DOHH2 (cell line): Measurements from ENCODE around the gene CBFA2T3.

Source experiments
- H3F3A ChIP-seq: fragments of 200-600 bp; sonication (generic), shearing (Covaris generic); 2 replicates; pipeline ENCODE4 v1.6.0; 2016; ENCODE audit warnings: antibody characterized with exemption, mild to moderate bottlenecking; ENCODE audit not compliant: control insufficient read depth, insufficient read depth
- H3K27ac ChIP-seq: fragments of 200-600 bp; sonication (generic); 2 replicates; pipeline ENCODE4 v1.5.1; 2014; ENCODE audit warnings: low read depth, mild to moderate bottlenecking, low read length, moderate library complexity
- H3K27me3 ChIP-seq: fragments of 200-600 bp; sonication (generic); 2 replicates; pipeline ENCODE4 v1.6.1; 2014; ENCODE audit warnings: mild to moderate bottlenecking, low read length, mixed read lengths; ENCODE audit not compliant: control insufficient read depth
- H3K36me3 ChIP-seq: fragments of 200-600 bp; sonication (generic); 2 replicates; pipeline ENCODE4 v1.6.1; 2014; ENCODE audit warnings: mild to moderate bottlenecking, low read length, moderate library complexity, mixed read lengths; ENCODE audit not compliant: control insufficient read depth
- H3K4me1 ChIP-seq: fragments of 200-600 bp; sonication (generic); 2 replicates; pipeline ENCODE4 v1.6.1; 2014; ENCODE audit warnings: mild to moderate bottlenecking, low read length, mixed read lengths; ENCODE audit not compliant: control insufficient read depth
- H3K4me2 ChIP-seq: fragments of 200-600 bp; sonication (generic); 2 replicates; pipeline ENCODE4 v1.6.0; 2014; ENCODE audit warnings: mild to moderate bottlenecking, low read length, moderate library complexity
- H3K4me3 ChIP-seq: fragments of 200-600 bp; sonication (generic); 2 replicates; pipeline ENCODE4 v1.5.1; 2014; ENCODE audit warnings: mild to moderate bottlenecking, low read length, mixed read lengths
- H3K79me2 ChIP-seq: fragments of 200-600 bp; sonication (generic); 2 replicates; pipeline ENCODE4 v1.6.1; 2014; ENCODE audit warnings: mild to moderate bottlenecking, low read length, mixed read lengths; ENCODE audit not compliant: control insufficient read depth
- H3K9me2 ChIP-seq: fragments of 200-600 bp; sonication (generic); replicated peaks from 2 replicates; pipeline ENCODE4 v1.6.1; 2014; ENCODE audit warnings: mild to moderate bottlenecking, low read length, mixed read lengths; ENCODE audit not compliant: control insufficient read depth
- H3K9me3 ChIP-seq: fragments of 200-600 bp; sonication (generic); 2 replicates; pipeline ENCODE4 v1.6.1; 2014; ENCODE audit warnings: antibody characterized with exemption, low read length, mixed read lengths; ENCODE audit not compliant: control insufficient read depth, insufficient read depth
- H4K20me1 ChIP-seq: fragments of 200-600 bp; sonication (generic); 2 replicates; pipeline ENCODE4 v1.6.0; 2014; ENCODE audit warnings: low read depth, mild to moderate bottlenecking, antibody characterized with exemption, low read length, moderate library complexity; ENCODE audit not compliant: control insufficient read depth, insufficient read depth
- EZH2phosphoT487 ChIP-seq: fragments of 200-600 bp; sonication (generic); IDR thresholded peaks from 2 replicates; pipeline ENCODE4 v1.6.1; 2017; ENCODE audit warnings: borderline replicate concordance, mild to moderate bottlenecking, antibody characterized with exemption, low read length, moderate library complexity, mixed read lengths
- TF ChIP-seq, protein P1 (sequence below): fragments of 200-600 bp; sonication (generic); IDR thresholded peaks from one replicate; pipeline ENCODE4 v1.5.1; 2014; ENCODE audit warnings: antibody characterized with exemption, mild to moderate bottlenecking, low read depth, low read length; ENCODE audit not compliant: poor library complexity, severe bottlenecking

CBFA2T3 gene

DNA sequence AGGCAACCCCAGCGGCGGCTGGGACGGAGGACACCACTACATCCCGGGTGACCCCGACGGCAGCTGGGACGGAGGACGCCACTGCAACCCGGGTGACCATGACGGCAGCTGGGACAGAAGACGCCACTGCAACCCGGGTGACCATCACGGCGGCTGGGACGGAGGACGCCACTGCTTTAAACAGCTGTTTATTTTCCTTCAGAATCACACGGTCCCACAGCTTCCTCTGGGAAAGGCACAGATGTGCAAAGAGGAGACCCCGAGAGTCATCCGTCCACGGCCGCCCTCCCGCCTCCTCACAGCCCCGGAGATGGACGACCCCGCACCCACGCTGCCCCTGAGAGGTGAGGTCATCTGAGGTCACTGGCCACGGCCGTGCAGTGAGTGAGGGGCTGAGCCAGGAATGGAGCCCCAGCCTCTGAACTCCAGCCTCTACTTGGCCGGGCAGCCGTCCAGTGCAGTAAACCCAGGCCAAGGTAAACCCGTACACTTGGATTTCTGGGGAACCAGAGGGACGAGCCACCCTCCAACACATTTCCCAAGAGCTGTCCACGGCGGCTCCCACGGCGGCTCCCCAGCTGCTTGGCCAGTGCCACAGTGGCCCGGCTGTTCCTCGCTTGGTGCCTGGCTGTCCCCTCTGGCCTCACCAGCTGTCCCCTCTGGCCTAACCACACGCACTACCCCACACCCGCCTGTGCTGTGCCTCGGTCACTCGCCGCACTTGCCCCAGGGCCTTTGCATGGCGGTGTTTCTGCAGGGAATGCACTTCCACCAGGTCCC lies 67.4 kb downstream of the CBFA2T3 start:
- TF ChIP-seq, protein P1, sequence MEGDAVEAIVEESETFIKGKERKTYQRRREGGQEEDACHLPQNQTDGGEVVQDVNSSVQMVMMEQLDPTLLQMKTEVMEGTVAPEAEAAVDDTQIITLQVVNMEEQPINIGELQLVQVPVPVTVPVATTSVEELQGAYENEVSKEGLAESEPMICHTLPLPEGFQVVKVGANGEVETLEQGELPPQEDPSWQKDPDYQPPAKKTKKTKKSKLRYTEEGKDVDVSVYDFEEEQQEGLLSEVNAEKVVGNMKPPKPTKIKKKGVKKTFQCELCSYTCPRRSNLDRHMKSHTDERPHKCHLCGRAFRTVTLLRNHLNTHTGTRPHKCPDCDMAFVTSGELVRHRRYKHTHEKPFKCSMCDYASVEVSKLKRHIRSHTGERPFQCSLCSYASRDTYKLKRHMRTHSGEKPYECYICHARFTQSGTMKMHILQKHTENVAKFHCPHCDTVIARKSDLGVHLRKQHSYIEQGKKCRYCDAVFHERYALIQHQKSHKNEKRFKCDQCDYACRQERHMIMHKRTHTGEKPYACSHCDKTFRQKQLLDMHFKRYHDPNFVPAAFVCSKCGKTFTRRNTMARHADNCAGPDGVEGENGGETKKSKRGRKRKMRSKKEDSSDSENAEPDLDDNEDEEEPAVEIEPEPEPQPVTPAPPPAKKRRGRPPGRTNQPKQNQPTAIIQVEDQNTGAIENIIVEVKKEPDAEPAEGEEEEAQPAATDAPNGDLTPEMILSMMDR: no peak
- TF ChIP-seq EZH2phosphoT487: no peak
- H3K4me1 ChIP-seq: peaks cover 15% of the 10 kb centered on the region

DNA sequence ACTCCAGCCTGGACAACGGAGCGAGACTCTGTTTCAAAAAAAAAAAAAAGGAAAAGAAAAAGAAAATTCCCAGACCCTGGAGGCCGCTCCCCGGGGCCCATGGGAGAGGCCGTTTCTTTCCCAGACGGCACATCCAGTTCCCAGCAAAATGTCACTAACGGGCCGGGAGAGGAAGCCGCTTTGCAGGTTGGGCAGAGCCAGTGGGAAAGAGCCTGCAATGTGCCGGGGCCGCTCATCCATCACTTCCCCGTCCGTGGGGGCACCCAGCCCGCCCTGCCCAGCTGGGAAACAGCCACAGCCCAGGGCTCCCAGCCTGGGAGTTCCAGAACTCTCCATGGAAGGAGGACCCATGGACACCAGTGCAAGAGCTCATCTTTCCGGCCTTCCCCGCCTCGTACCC lies 68.7 kb downstream of the CBFA2T3 start:
- no peaks in the 10 kb centered on the region for H3F3A ChIP-seq
- no peaks in the 10 kb centered on the region for H3K9me3 ChIP-seq
- peaks cover 19% of the 10 kb centered on the region for H3K36me3 ChIP-seq
- H4K20me1 ChIP-seq: peaks cover 40% of the 10 kb centered on the region
- no peak overlapping the region for H3K27ac ChIP-seq
- H3K4me3 ChIP-seq: no peak overlapping the region
- no peaks in the 10 kb centered on the region for H3K9me2 ChIP-seq
- peaks cover 15% of the 10 kb centered on the region for H3K4me1 ChIP-seq
- H3K27me3 ChIP-seq: no peaks in the 10 kb centered on the region
- TF ChIP-seq EZH2phosphoT487: no peak
- TF ChIP-seq, protein P1: no peak
- H3K4me2 ChIP-seq: no peak overlapping the region
- H3K79me2 ChIP-seq: peaks cover 91% of the 10 kb centered on the region

More for the DNA sequence above, 67.4 kb downstream of the CBFA2T3 start:
- no peaks in the 10 kb centered on the region for H3K9me3 ChIP-seq
- peaks cover 42% of the 10 kb centered on the region for H4K20me1 ChIP-seq
- no peaks in the 10 kb centered on the region for H3K9me2 ChIP-seq
- H3K4me2 ChIP-seq: no peak overlapping the region
- H3K27me3 ChIP-seq: no peaks in the 10 kb centered on the region
- H3K79me2 ChIP-seq: peaks cover 94% of the 10 kb centered on the region
- peaks cover 22% of the 10 kb centered on the region for H3K36me3 ChIP-seq
- H3F3A ChIP-seq: no peaks in the 10 kb centered on the region
- no peak overlapping the region for H3K27ac ChIP-seq
- no peak overlapping the region for H3K4me3 ChIP-seq

DNA sequence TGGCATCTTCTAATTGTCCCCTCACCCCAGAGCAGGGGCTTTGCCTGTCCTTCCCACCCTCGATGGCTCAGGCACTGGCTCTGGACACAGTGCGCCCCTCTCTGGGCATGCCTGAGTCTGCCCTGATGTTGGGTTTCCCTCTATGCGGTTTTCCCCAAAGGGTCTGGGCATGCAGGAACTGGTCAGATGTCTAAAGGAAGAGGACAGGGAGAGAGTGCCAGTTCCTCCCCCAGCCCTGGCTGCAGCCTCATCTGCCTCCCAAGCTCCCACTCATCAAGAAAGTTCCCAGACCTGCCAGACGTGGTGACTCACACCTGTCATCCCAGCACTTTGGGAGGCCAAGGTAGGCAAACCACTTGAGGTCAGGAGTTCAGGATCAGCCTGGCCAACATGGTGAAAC lies 69.2 kb downstream of the CBFA2T3 start:
- Histone ChIP-seq H4K20me1 (peaks cover 35% of the 10 kb centered on the region), H3K9me3 (no peaks in the 10 kb centered on the region), H3F3A (no peaks in the 10 kb centered on the region), H3K36me3 (peaks cover 13% of the 10 kb centered on the region), H3K4me3 (no peak overlapping the region), H3K4me1 (peaks cover 15% of the 10 kb centered on the region), H3K4me2 (no peak overlapping the region), H3K79me2 (peaks cover 90% of the 10 kb centered on the region), H3K27me3 (no peaks in the 10 kb centered on the region), H3K9me2 (no peaks in the 10 kb centered on the region), H3K27ac (no peak overlapping the region)
- TF ChIP-seq, protein P1: no peak
- no peak for TF ChIP-seq EZH2phosphoT487
